SU-DHL-6 (cell line): ENCODE data around the gene AOC1.

Source experiments
- H2AFZ ChIP-seq: fragments of 200-600 bp; sonication (generic); 2 replicates; pipeline ENCODE4 v1.6.1; 2014; ENCODE audit warnings: low read depth, mild to moderate bottlenecking, moderate library complexity, mixed read lengths, antibody characterized with exemption, low read length; ENCODE audit not compliant: severe bottlenecking
- H3F3A ChIP-seq: fragments of 200-600 bp; shearing (Covaris generic); 2 replicates; pipeline ENCODE4 v1.6.0; 2016; ENCODE audit warnings: antibody characterized with exemption, mild to moderate bottlenecking; ENCODE audit not compliant: insufficient read depth
- H3K27ac ChIP-seq: fragments of 200-600 bp; sonication (generic); 2 replicates; pipeline ENCODE4 v1.5.1; 2016; ENCODE audit warnings: low read depth, mild to moderate bottlenecking, low read length, moderate library complexity, mixed read lengths
- H3K27me3 ChIP-seq: fragments of 200-600 bp; sonication (generic), shearing (Covaris generic); 2 replicates; pipeline ENCODE4 v1.6.0; 2014; ENCODE audit warnings: mild to moderate bottlenecking, low read length
- H3K36me3 ChIP-seq: fragments of 200-600 bp; sonication (generic); 2 replicates; pipeline ENCODE4 v1.6.1; 2014; ENCODE audit warnings: mild to moderate bottlenecking, low read length, mixed read lengths
- H3K4me2 ChIP-seq: fragments of 300-600, 200-600 bp; shearing (Covaris generic), sonication (generic); 2 replicates; pipeline ENCODE4 v1.6.0; 2014; ENCODE audit warnings: low read length, low read depth, mild to moderate bottlenecking; ENCODE audit not compliant: poor library complexity, severe bottlenecking
- H3K4me3 ChIP-seq: fragments of 200-600 bp; sonication (generic); 2 replicates; pipeline ENCODE4 v1.5.1; 2014; ENCODE audit warnings: antibody characterized with exemption, low read length, mild to moderate bottlenecking, mixed read lengths; ENCODE audit not compliant: insufficient read depth, poor library complexity, severe bottlenecking
- H3K79me2 ChIP-seq: fragments of 200-600 bp; sonication (generic); 2 replicates; pipeline ENCODE4 v1.6.1; 2014; ENCODE audit warnings: mild to moderate bottlenecking, low read length, moderate library complexity; ENCODE audit not compliant: insufficient read depth
- H3K9ac ChIP-seq: fragments of 200-600 bp; sonication (generic); 2 replicates; pipeline ENCODE4 v1.7.0; 2014; ENCODE audit warnings: mild to moderate bottlenecking, low read length
- H3K9me2 ChIP-seq: fragments of 200-600 bp; sonication (generic); replicated peaks from 2 replicates; pipeline ENCODE4 v1.6.1; 2014; ENCODE audit warnings: low read length; ENCODE audit not compliant: insufficient read depth
- H3K9me3 ChIP-seq: fragments of 200-600 bp; sonication (generic); 2 replicates; pipeline ENCODE4 v1.6.1; 2014; ENCODE audit warnings: low read length, mixed read lengths; ENCODE audit not compliant: insufficient read depth
- H4K20me1 ChIP-seq: fragments of 200-600 bp; sonication (generic); 2 replicates; pipeline ENCODE4 v1.6.1; 2014; ENCODE audit warnings: low read depth, mild to moderate bottlenecking, antibody characterized with exemption, low read length, moderate library complexity, mixed read lengths
- CTCF ChIP-seq: fragments of 200-600 bp; sonication (generic); IDR thresholded peaks from one replicate; pipeline ENCODE4 v1.5.1; 2017; ENCODE audit warnings: antibody characterized with exemption, mild to moderate bottlenecking, low read length, moderate library complexity; ENCODE audit not compliant: insufficient read depth, poor library complexity, severe bottlenecking
- EZH2phosphoT487 ChIP-seq: fragments of 200-600 bp; sonication (generic), shearing (Covaris generic); conservative IDR thresholded peaks from 2 replicates; pipeline ENCODE4 v1.6.1; 2018; ENCODE audit warnings: mild to moderate bottlenecking, antibody characterized with exemption, low read length, moderate library complexity, mixed read lengths

Gene AOC1

GRCh38 chr7:150847536-150847935, 4.8 kb upstream of the AOC1 start:
- Histone ChIP-seq H3K9me2 (no peaks in the 10 kb centered on the region), H3K27me3 (no peaks in the 10 kb centered on the region), H3K9me3 (no peaks in the 10 kb centered on the region), H3K27ac (no peak overlapping the region), H2AFZ (no peak overlapping the region), H3K79me2 (no peaks in the 10 kb centered on the region), H3K4me2 (no peak overlapping the region), H3K4me3 (no peak overlapping the region), H4K20me1 (no peaks in the 10 kb centered on the region), H3F3A (no peaks in the 10 kb centered on the region), H3K9ac (no peak overlapping the region), H3K36me3 (no peaks in the 10 kb centered on the region)
- TF ChIP-seq CTCF (no peak), EZH2phosphoT487 (no peak)

- Histone ChIP-seq H3K27ac (no peak overlapping the region), H3K9ac (no peak overlapping the region), H3K36me3 (no peaks in the 10 kb centered on the region), H3K9me3 (no peaks in the 10 kb centered on the region), H3K27me3 (no peaks in the 10 kb centered on the region), H3K79me2 (no peaks in the 10 kb centered on the region), H3K4me2 (no peak overlapping the region), H3K4me3 (no peak overlapping the region), H3F3A (no peaks in the 10 kb centered on the region), H3K9me2 (no peaks in the 10 kb centered on the region), H2AFZ (no peak overlapping the region), H4K20me1 (no peaks in the 10 kb centered on the region)
- TF ChIP-seq EZH2phosphoT487 (no peak), CTCF (no peak)
Observed at GRCh38 chr7:150848111-150848510, 4.2 kb upstream of the AOC1 start.

- no peaks in the 10 kb centered on the region for H3K27me3 ChIP-seq
- H2AFZ ChIP-seq = no peak overlapping the region
- no peaks in the 10 kb centered on the region for H3K9me2 ChIP-seq
- no peaks in the 10 kb centered on the region for H3K9me3 ChIP-seq
- no peaks in the 10 kb centered on the region for H3F3A ChIP-seq
- H3K27ac ChIP-seq = no peak overlapping the region
- H4K20me1 ChIP-seq = no peaks in the 10 kb centered on the region
- no peak overlapping the region for H3K9ac ChIP-seq
- H3K4me2 ChIP-seq = no peak overlapping the region
- no peak overlapping the region for H3K4me3 ChIP-seq
- TF ChIP-seq EZH2phosphoT487 = no peak
- no peak for TF ChIP-seq CTCF
- no peaks in the 10 kb centered on the region for H3K36me3 ChIP-seq
- H3K79me2 ChIP-seq = no peaks in the 10 kb centered on the region
Observed at GRCh38 chr7:150848561-150849115, 3.7 kb upstream of the AOC1 start.

- Histone ChIP-seq H3K4me2 (no peak overlapping the region), H3K27me3 (no peaks in the 10 kb centered on the region), H3K36me3 (no peaks in the 10 kb centered on the region), H3F3A (no peaks in the 10 kb centered on the region), H3K79me2 (no peaks in the 10 kb centered on the region), H4K20me1 (no peaks in the 10 kb centered on the region), H3K27ac (no peak overlapping the region), H3K9me3 (no peaks in the 10 kb centered on the region), H3K9me2 (no peaks in the 10 kb centered on the region), H3K4me3 (no peak overlapping the region), H2AFZ (no peak overlapping the region), H3K9ac (no peak overlapping the region)
- TF ChIP-seq EZH2phosphoT487 (no peak), CTCF (no peak)
Observed at GRCh38 chr7:150849204-150849775, 3.0 kb upstream of the AOC1 start.
